Astrocyte (in vitro differentiated cells and primary cell): ENCODE measurements around the gene TPP1. TPM values are rescaled to one million over a fixed set of nuclear protein-coding genes. Genes with fewer than 3 reads are reported as not detected.

ENCODE experiments used
- DNase-seq: peaks from one replicate; pipeline ENCODE4 v3.0.0-alpha.2; 2010; ENCODE audit warnings: low read depth
- FAIRE-seq: peaks from 2 replicates; lab custom pipeline; 2011; peaks lifted over from hg19 to GRCh38; lab: Jason Lieb, UNC
- H2AFZ ChIP-seq: 2 replicates; pipeline ENCODE4 v1.6.0; 2012; ENCODE audit warnings: low read depth, low read length, inconsistent platforms
- H3K27ac ChIP-seq: 2 replicates; pipeline ENCODE4 v1.5.1; 2011; ENCODE audit warnings: low read depth, low read length, inconsistent platforms
- H3K27me3 ChIP-seq: 2 replicates; pipeline ENCODE4 v1.6.0; 2011; ENCODE audit warnings: low read length, inconsistent platforms; ENCODE audit not compliant: insufficient read depth
- H3K36me3 ChIP-seq: 2 replicates; pipeline ENCODE4 v1.5.1; 2011; ENCODE audit warnings: low read length, inconsistent platforms; ENCODE audit not compliant: insufficient read depth
- H3K4me1 ChIP-seq: 2 replicates; pipeline ENCODE4 v1.5.1; 2011; ENCODE audit warnings: low read length, inconsistent platforms; ENCODE audit not compliant: insufficient read depth
- H3K4me2 ChIP-seq: 2 replicates; pipeline ENCODE4 v1.6.0; 2012; ENCODE audit warnings: low read length, inconsistent platforms
- H3K4me3 ChIP-seq: 2 replicates; pipeline ENCODE4 v1.5.1; 2011; ENCODE audit warnings: low read depth, mild to moderate bottlenecking, low read length, inconsistent platforms; ENCODE audit not compliant: insufficient read depth
- H3K79me2 ChIP-seq: 2 replicates; pipeline ENCODE4 v1.6.0; 2012; ENCODE audit warnings: mild to moderate bottlenecking, low read length, inconsistent platforms; ENCODE audit not compliant: insufficient read depth
- H3K9ac ChIP-seq: 2 replicates; pipeline ENCODE4 v1.6.0; 2012; ENCODE audit warnings: mild to moderate bottlenecking, low read length, inconsistent platforms
- H3K9me3 ChIP-seq: 2 replicates; pipeline ENCODE4 v1.5.1; 2012; ENCODE audit warnings: low read depth, mild to moderate bottlenecking, low read length, inconsistent platforms; ENCODE audit not compliant: insufficient read depth
- H4K20me1 ChIP-seq: 2 replicates; pipeline ENCODE4 v1.6.0; 2012; ENCODE audit warnings: low read length, inconsistent platforms; ENCODE audit not compliant: insufficient read depth
- H3K27ac Mint-ChIP-seq: one replicate; pipeline ENCODE4 v1.8.0; 2021; ENCODE audit warnings: mild to moderate bottlenecking, mixed read lengths; ENCODE audit not compliant: unreplicated experiment
- H3K27me3 Mint-ChIP-seq: one replicate; pipeline ENCODE4 v1.8.0; 2021; ENCODE audit warnings: low read depth, mixed read lengths; ENCODE audit not compliant: unreplicated experiment
- H3K36me3 Mint-ChIP-seq: one replicate; pipeline ENCODE4 v1.8.0; 2021; ENCODE audit warnings: low read depth, mixed read lengths; ENCODE audit not compliant: unreplicated experiment
- H3K4me1 Mint-ChIP-seq: one replicate; pipeline ENCODE4 v1.8.0; 2021; ENCODE audit warnings: low read depth, mixed read lengths; ENCODE audit not compliant: unreplicated experiment
- H3K4me3 Mint-ChIP-seq: one replicate; pipeline ENCODE4 v1.8.0; 2021; ENCODE audit warnings: mild to moderate bottlenecking, moderate library complexity, mixed read lengths; ENCODE audit not compliant: unreplicated experiment
- H3K9me3 Mint-ChIP-seq: one replicate; pipeline ENCODE4 v1.8.0; 2021; ENCODE audit warnings: mild to moderate bottlenecking, mixed read lengths; ENCODE audit not compliant: unreplicated experiment
- EZH2 ChIP-seq: IDR thresholded peaks from 2 replicates; pipeline ENCODE4 v1.6.1; 2012; ENCODE audit warnings: mild to moderate bottlenecking, low read length, inconsistent platforms; ENCODE audit not compliant: insufficient read depth
- total RNA-seq: library from RNA; stranded (reverse); gene quantifications from 2 replicates; pipeline ENCODE4 v1.2.1, GENCODE V29; 2021
- TF ChIP-seq, protein P1 (sequence below): IDR thresholded peaks from 2 replicates; pipeline ENCODE4 v1.5.1; 2011; ENCODE audit warnings: low read depth, mild to moderate bottlenecking, inconsistent platforms, low read length, moderate library complexity; ENCODE audit not compliant: insufficient read depth

The TPP1 gene
- total RNA-seq, 1 donor from 2014 or later: 43.4 TPM

DNA sequence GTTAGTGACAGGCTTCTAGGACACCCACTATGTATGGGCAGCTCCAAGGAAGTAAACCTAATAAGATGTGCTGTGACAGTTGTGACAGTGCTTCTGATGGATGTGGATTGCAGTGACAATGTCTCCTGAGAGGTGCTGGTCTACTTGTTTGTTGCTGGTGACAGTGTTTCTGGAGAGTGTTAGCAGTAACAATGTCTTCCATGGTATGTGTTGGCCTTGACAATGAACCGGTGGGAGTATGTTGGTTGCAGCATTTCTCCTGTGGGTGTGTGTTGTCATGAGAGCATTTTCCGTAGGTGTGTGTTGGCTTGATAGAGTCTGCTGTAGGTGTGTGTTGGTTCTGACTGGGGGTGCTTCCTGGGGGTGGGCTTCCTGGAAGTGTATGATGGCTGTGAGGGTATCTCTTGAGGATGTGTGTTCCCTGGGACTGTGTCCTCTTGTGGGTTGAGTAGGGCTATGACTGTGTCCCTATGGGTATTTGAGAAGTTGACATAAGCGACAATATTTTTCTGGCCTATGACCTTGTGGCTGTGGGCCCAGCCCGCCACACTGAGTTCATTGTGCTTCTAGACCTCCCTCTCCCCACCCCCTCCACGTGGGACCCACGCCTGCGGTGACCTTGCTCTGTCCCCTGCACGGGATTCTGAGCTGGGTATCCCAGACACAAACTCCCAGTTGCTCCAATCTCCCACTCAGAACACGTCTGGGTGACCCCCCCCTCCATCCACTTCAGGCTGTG is 35.2 kb upstream of the TPP1 start:
- no peaks in the 10 kb centered on the region for H3K36me3 ChIP-seq
- no peak overlapping the region for H3K27ac ChIP-seq
- peak overlapping the region; percentile 91 for H2AFZ ChIP-seq
- H3K9me3 ChIP-seq: no peaks in the 10 kb centered on the region
- H3K9me3 Mint-ChIP-seq: no peaks in the 10 kb centered on the region
- peak overlapping the region; percentile 53 for H3K4me3 ChIP-seq
- H3K4me1 Mint-ChIP-seq: no peaks in the 10 kb centered on the region
- H3K36me3 Mint-ChIP-seq: no peaks in the 10 kb centered on the region
- peaks cover 37% of the 10 kb centered on the region for H3K27me3 ChIP-seq
- peaks cover 16% of the 10 kb centered on the region for H4K20me1 ChIP-seq
- H3K27ac Mint-ChIP-seq: no peak overlapping the region
- DNase-seq (no peak), FAIRE-seq (no peak)
- peak overlapping the region; percentile 87 for H3K4me2 ChIP-seq
- TF ChIP-seq EZH2: no peak
- TF ChIP-seq, protein P1, sequence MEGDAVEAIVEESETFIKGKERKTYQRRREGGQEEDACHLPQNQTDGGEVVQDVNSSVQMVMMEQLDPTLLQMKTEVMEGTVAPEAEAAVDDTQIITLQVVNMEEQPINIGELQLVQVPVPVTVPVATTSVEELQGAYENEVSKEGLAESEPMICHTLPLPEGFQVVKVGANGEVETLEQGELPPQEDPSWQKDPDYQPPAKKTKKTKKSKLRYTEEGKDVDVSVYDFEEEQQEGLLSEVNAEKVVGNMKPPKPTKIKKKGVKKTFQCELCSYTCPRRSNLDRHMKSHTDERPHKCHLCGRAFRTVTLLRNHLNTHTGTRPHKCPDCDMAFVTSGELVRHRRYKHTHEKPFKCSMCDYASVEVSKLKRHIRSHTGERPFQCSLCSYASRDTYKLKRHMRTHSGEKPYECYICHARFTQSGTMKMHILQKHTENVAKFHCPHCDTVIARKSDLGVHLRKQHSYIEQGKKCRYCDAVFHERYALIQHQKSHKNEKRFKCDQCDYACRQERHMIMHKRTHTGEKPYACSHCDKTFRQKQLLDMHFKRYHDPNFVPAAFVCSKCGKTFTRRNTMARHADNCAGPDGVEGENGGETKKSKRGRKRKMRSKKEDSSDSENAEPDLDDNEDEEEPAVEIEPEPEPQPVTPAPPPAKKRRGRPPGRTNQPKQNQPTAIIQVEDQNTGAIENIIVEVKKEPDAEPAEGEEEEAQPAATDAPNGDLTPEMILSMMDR: no peak
- no peaks in the 10 kb centered on the region for H3K79me2 ChIP-seq
- no peak overlapping the region for H3K4me3 Mint-ChIP-seq
- H3K27me3 Mint-ChIP-seq: peaks cover 8% of the 10 kb centered on the region
- peaks cover 4% of the 10 kb centered on the region for H3K4me1 ChIP-seq
- H3K9ac ChIP-seq: peak overlapping the region; percentile 58

DNA sequence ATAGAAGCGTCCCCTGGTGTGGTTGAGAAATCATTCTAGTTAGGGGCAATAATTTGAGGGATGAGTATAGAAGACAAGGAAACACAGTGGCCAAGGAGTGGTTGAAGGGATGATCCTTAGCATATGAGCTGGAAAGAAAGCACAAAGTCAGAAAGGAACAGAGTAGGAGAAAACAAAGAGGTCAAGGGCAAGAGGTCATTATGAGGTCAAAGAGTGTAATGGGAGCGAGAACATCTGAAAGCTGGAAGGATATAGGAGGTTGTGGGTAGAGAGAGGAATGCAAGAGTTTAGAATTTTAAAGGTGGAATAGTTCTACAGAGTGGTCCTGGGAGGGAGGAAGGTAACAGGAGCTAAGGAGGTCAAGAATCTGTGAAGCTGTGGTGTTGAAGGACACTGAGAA is 34.4 kb upstream of the TPP1 start:
- TF ChIP-seq, protein P1: no peak
- no peak for TF ChIP-seq EZH2
- Histone ChIP-seq H4K20me1 (peaks cover 16% of the 10 kb centered on the region), H3K4me1 (peaks cover 4% of the 10 kb centered on the region), H3K79me2 (no peaks in the 10 kb centered on the region), H3K36me3 (no peaks in the 10 kb centered on the region), H2AFZ (no peak overlapping the region), H3K27me3 (peaks cover 43% of the 10 kb centered on the region), H3K9me3 (no peaks in the 10 kb centered on the region), H3K4me2 (no peak overlapping the region), H3K9ac (no peak overlapping the region), H3K27ac (no peak overlapping the region), H3K4me3 (no peak overlapping the region)
- Mint-ChIP-seq H3K4me3 (no peak overlapping the region), H3K27me3 (peaks cover 8% of the 10 kb centered on the region), H3K4me1 (no peaks in the 10 kb centered on the region), H3K9me3 (no peaks in the 10 kb centered on the region), H3K27ac (no peak overlapping the region), H3K36me3 (no peaks in the 10 kb centered on the region)
- no peak for FAIRE-seq
- no peak for DNase-seq

DNA sequence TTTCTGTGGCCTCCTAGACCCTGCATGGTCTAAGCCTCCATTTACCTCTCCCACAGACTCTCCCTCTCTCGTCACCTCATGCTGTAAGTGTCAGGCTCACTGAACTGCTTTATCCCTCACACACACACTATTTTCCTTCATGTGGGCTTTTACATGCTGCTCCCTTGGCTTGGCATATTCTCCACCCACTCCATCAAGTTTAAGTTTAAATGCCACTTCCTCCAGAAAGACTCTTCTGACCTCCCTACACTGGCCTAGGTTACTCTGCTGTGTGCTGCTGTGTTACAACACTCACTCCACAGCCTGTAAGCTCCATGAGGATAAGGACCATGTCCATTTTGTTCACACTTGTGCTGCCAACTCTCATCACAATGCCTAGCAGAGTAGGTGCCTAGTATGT is 33.9 kb upstream of the TPP1 start:
- FAIRE-seq: no peak

More for the DNA sequence above, 33.9 kb upstream of the TPP1 start:
- no peak for TF ChIP-seq EZH2
- TF ChIP-seq, protein P1: no peak
- H3K4me3 Mint-ChIP-seq: no peak overlapping the region
- no peak overlapping the region for H3K4me2 ChIP-seq
- no peak overlapping the region for H3K4me3 ChIP-seq
- H3K27me3 Mint-ChIP-seq: peaks cover 8% of the 10 kb centered on the region
- H3K27ac ChIP-seq: no peak overlapping the region
- peaks cover 16% of the 10 kb centered on the region for H4K20me1 ChIP-seq
- no peaks in the 10 kb centered on the region for H3K36me3 ChIP-seq
- H2AFZ ChIP-seq: no peak overlapping the region
- no peaks in the 10 kb centered on the region for H3K79me2 ChIP-seq
- H3K9me3 Mint-ChIP-seq: no peaks in the 10 kb centered on the region
- no peak overlapping the region for H3K9ac ChIP-seq
- DNase-seq: no peak
- H3K4me1 ChIP-seq: peaks cover 4% of the 10 kb centered on the region
- H3K36me3 Mint-ChIP-seq: no peaks in the 10 kb centered on the region
- H3K27ac Mint-ChIP-seq: no peak overlapping the region
- no peaks in the 10 kb centered on the region for H3K4me1 Mint-ChIP-seq
- no peaks in the 10 kb centered on the region for H3K9me3 ChIP-seq
- H3K27me3 ChIP-seq: peaks cover 43% of the 10 kb centered on the region
